Measurements from ENCODE around the gene GDE1. TPM values are rescaled to one million over a fixed set of nuclear protein-coding genes. Genes with fewer than 3 reads are reported as not detected.
A peak's percentile ranks its signal among the peaks of the same experiment; 100 is the strongest.

GDE1 gene
- total and polyA plus RNA-seq, 9 of the 15 experiments (the other 6 are each of a cell fraction or from before 2014, with no cell fraction given): 18.8 to 40.5 (median 22.3) TPM

GRCh38 chr16:19523559-19524355 lies 1.9 kb upstream of the GDE1 start, which contains the start of gene CCP110 (continued):
- TF ChIP-seq BACH1 (tag; IDR thresholded peaks at IDR 0.05): no peak
- no peak for TF ChIP-seq FOXA1 (IDR thresholded peaks at IDR 0.05; ENCODE audit: borderline replicate concordance)
- no peak for TF ChIP-seq ZNF764 (CRISPR knock-in tag; IDR thresholded peaks at IDR 0.05; ENCODE audit: low read depth)
- TF ChIP-seq VEZF1 (CRISPR knock-in tag; IDR thresholded peaks at IDR 0.05): peak; percentile 39; the same call in 1 of the 2 replicates
- TF ChIP-seq RB1 (IDR thresholded peaks at IDR 0.05; ENCODE audit: low read depth): peak; percentile 71
- TF ChIP-seq ZNF449 (CRISPR knock-in tag; IDR thresholded peaks at IDR 0.05): no peak
- TF ChIP-seq ZNF518B (CRISPR knock-in tag; IDR thresholded peaks at IDR 0.05): no peak
- TF ChIP-seq ZFX (CRISPR knock-in tag; IDR thresholded peaks at IDR 0.05): peak; percentile 78
- no peak for TF ChIP-seq HMBOX1 (IDR thresholded peaks at IDR 0.05)
- 0 out of 2 replicates have a peak, but pooled peaks have one; percentile 67 for TF ChIP-seq ZNF584 (CRISPR knock-in tag; IDR thresholded peaks at IDR 0.05; ENCODE audit: low read depth)
- TF ChIP-seq HLTF (IDR thresholded peaks at IDR 0.05): 0 out of 2 replicates have a peak, but pooled peaks have one; percentile 16
- TF ChIP-seq FOSL1 (tag; conservative IDR thresholded peaks at IDR 0.05): no peak
- no peak for TF ChIP-seq FOXP4 (CRISPR knock-in tag; IDR thresholded peaks at IDR 0.05; ENCODE audit: borderline replicate concordance)
- 0 out of 2 replicates have a peak, but pooled peaks have one; percentile 39 for TF ChIP-seq CREB3 (tag; conservative IDR thresholded peaks at IDR 0.05; ENCODE audit: low read depth)
- no peak for TF ChIP-seq RFX5 (IDR thresholded peaks at IDR 0.05; ENCODE audit: low read depth, low read length)
